MCF 10A (cell line): ENCODE data around the gene SPATS2. TPM values are rescaled to one million over a fixed set of nuclear protein-coding genes. Genes with fewer than 3 reads are reported as not detected.
A peak's percentile ranks its signal among the peaks of the same experiment; 100 is the strongest.

Source experiments
- BruUV-seq: library from RNA; stranded (reverse); fragments of 400-500 nt; replicated peaks from 2 replicates; lab custom pipeline; 2021; lab: Mats Ljungman, UMichigan
- CTCF ChIA-PET: fragments of 300-600 bp; sonication (Branson Sonifier 250); formaldehyde crosslinking; extraction: SDS; loops from one replicate; lab custom pipeline; 2021; ENCODE audit warnings: antibody characterized with exemption, inconsistent platforms; lab: Yijun Ruan, JAX
- POLR2A ChIA-PET: fragments of 300-600, 350-650 bp; sonication (Branson Sonifier 250); formaldehyde crosslinking; extraction: SDS; loops from one replicate; lab custom pipeline; 2020; ENCODE audit warnings: antibody characterized with exemption, inconsistent platforms; lab: Yijun Ruan, JAX
- DNase-seq: peaks from one replicate; pipeline ENCODE4 v3.0.0-alpha.2; 2018; ENCODE audit not compliant: unreplicated experiment
- H3K27ac Mint-ChIP-seq: one replicate; pipeline ENCODE4 v1.8.0; 2022; ENCODE audit warnings: mild to moderate bottlenecking, low read depth, mixed read lengths; ENCODE audit not compliant: unreplicated experiment
- H3K27me3 Mint-ChIP-seq: one replicate; pipeline ENCODE4 v1.8.0; 2022; ENCODE audit warnings: mixed read lengths; ENCODE audit not compliant: insufficient read depth, unreplicated experiment
- H3K36me3 Mint-ChIP-seq: one replicate; pipeline ENCODE4 v1.8.0; 2022; ENCODE audit warnings: mild to moderate bottlenecking, moderate library complexity, mixed read lengths; ENCODE audit not compliant: insufficient read depth, unreplicated experiment
- H3K4me1 Mint-ChIP-seq: one replicate; pipeline ENCODE4 v1.8.0; 2022; ENCODE audit warnings: mixed read lengths; ENCODE audit not compliant: insufficient read depth, unreplicated experiment
- H3K4me3 Mint-ChIP-seq: one replicate; pipeline ENCODE4 v1.8.0; 2022; ENCODE audit warnings: mild to moderate bottlenecking, moderate library complexity, mixed read lengths; ENCODE audit not compliant: unreplicated experiment
- H3K9me3 Mint-ChIP-seq: one replicate; pipeline ENCODE4 v1.8.0; 2022; ENCODE audit warnings: mixed read lengths; ENCODE audit not compliant: unreplicated experiment
- intact Hi-C: fragments of 100-400 bp; cut with micrococcal nuclease; formaldehyde crosslinking; loops from 2 replicates; pipeline ENCODE4 v1.14.1; 2022
- total RNA-seq: library from RNA; stranded (reverse); gene quantifications from 2 replicates; pipeline ENCODE4 v1.2.3, GENCODE V29; 2022
- TF ChIP-seq, protein P1 (sequence below): fragments of 200-600 bp; IDR thresholded peaks from one replicate; pipeline ENCODE4 v1.8.0; 2022; ENCODE audit warnings: antibody characterized with exemption, mild to moderate bottlenecking; ENCODE audit not compliant: unreplicated experiment

The SPATS2 gene
- total RNA-seq, 1 experiment from 2014 or later = 26.0 TPM

DNA sequence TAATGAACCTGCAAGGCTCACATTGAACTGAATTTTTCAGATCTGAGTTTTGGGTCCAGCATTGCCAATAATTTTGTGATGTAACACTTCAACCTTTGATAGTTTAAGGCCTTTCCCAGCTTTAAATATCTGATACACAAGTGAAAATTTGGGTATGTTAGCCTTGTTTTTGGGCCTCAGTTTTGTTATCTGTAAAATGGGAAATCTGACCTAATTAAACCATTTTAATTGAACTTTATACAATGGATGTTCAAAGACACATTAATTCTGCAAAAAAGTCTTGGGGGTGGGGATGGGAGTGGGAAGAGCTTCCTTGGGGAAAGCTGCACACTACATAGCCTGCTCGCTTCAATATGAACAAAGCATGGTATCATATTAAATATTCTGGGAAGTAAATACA lies 5.2 kb upstream of the SPATS2 start:
- ChIA-PET CTCF (interaction anchor here (0.6 to 2.2 kb wide), 4 partner anchors 14 to 200 kb away, joined by 3 to 6 read pairs (median 3); no protein-coding TSS in a partner anchor), POLR2A (interaction anchor here (0.7 to 0.9 kb wide), 2 partner anchors 15 to 73 kb away, joined by 3 read pairs; partner anchors contain the start of gene DNAJC22)
- Mint-ChIP-seq H3K4me1 (peaks cover 28% of the 10 kb centered on the region), H3K27ac (no peak overlapping the region), H3K4me3 (no peak overlapping the region), H3K9me3 (no peaks in the 10 kb centered on the region), H3K36me3 (no peaks in the 10 kb centered on the region), H3K27me3 (no peaks in the 10 kb centered on the region)
- intact Hi-C loops = no loop called here
- TF ChIP-seq, protein P1, sequence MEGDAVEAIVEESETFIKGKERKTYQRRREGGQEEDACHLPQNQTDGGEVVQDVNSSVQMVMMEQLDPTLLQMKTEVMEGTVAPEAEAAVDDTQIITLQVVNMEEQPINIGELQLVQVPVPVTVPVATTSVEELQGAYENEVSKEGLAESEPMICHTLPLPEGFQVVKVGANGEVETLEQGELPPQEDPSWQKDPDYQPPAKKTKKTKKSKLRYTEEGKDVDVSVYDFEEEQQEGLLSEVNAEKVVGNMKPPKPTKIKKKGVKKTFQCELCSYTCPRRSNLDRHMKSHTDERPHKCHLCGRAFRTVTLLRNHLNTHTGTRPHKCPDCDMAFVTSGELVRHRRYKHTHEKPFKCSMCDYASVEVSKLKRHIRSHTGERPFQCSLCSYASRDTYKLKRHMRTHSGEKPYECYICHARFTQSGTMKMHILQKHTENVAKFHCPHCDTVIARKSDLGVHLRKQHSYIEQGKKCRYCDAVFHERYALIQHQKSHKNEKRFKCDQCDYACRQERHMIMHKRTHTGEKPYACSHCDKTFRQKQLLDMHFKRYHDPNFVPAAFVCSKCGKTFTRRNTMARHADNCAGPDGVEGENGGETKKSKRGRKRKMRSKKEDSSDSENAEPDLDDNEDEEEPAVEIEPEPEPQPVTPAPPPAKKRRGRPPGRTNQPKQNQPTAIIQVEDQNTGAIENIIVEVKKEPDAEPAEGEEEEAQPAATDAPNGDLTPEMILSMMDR = no peak
- no TSS peak for BruUV-seq
- no peak for DNase-seq

DNA sequence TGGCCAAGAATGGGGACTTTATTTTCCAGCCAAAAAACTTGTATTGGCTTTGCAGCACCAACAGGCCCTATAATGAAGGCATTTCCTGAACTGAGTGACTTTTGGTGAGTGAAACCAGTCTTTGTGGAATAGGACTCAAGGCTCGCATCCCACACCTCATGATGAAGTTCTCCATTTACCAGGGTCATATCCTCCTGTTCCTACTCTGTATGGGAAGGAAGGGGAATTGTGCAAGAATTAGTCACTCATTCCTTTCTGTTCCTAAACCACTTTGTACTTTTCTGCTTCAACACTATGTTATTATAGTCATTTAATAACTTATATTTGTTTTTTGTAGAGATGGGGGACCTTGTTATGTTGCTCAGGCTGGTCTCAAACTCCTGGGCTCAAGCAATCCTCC lies 2.3 kb upstream of the SPATS2 start:
- POLR2A ChIA-PET = interaction anchor here (1.2 to 4.0 kb wide), 8 partner anchors 42 to 257 kb away, joined by 3 to 57 read pairs (median 11); partner anchors contain the start of genes TROAP, TUBA1B and TUBA1C
- Mint-ChIP-seq H3K27ac (no peak overlapping the region), H3K9me3 (no peaks in the 10 kb centered on the region), H3K4me1 (peaks cover 24% of the 10 kb centered on the region), H3K27me3 (no peaks in the 10 kb centered on the region), H3K36me3 (no peaks in the 10 kb centered on the region), H3K4me3 (no peak overlapping the region)
- intact Hi-C loops = no loop called here
- DNase-seq = peak; percentile 79
- TF ChIP-seq, protein P1 = no peak
- BruUV-seq = no TSS peak
- CTCF ChIA-PET = interaction anchor here (0.7 to 3.1 kb wide), 4 partner anchors 18 to 149 kb away, joined by 3 to 21 read pairs (median 9); partner anchors contain the start of gene DNAJC22

DNA sequence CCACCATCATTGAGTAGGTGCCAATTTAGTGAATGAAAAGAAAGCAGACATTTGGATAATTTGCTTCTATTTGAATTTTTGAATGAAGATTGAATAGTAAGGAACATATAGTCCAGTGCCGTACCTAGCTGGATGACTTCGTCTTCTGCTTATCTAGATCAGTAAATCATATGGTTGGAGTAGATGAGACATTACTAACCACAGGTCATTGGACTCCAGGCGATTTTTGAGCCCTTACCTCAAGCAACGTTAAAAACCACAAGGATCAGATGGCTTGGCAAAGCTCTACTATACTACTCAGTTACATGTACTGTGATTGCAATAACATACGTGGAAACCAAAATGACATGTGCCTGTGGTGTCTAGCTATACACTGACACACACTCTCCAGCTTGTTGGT lies 1.7 kb upstream of the SPATS2 start:
- Mint-ChIP-seq H3K9me3 (no peaks in the 10 kb centered on the region), H3K4me3 (peak overlapping the region; percentile 80), H3K27me3 (no peaks in the 10 kb centered on the region), H3K36me3 (peaks cover 3% of the 10 kb centered on the region), H3K27ac (peak overlapping the region; percentile 33), H3K4me1 (peaks cover 24% of the 10 kb centered on the region)
- ChIA-PET CTCF (interaction anchor here (0.5 to 4.2 kb wide), 8 partner anchors 8 to 551 kb away, joined by 3 to 30 read pairs (median 6); partner anchors contain the start of genes ARF3 and DNAJC22), POLR2A (interaction anchor here (1.2 to 4.0 kb wide), 8 partner anchors 43 to 257 kb away, joined by 3 to 57 read pairs (median 11); partner anchors contain the start of genes TROAP, TUBA1B and TUBA1C)
- intact Hi-C loops = no loop called here
- peak; percentile 74 for DNase-seq
- no TSS peak for BruUV-seq
- TF ChIP-seq, protein P1 = no peak

DNA sequence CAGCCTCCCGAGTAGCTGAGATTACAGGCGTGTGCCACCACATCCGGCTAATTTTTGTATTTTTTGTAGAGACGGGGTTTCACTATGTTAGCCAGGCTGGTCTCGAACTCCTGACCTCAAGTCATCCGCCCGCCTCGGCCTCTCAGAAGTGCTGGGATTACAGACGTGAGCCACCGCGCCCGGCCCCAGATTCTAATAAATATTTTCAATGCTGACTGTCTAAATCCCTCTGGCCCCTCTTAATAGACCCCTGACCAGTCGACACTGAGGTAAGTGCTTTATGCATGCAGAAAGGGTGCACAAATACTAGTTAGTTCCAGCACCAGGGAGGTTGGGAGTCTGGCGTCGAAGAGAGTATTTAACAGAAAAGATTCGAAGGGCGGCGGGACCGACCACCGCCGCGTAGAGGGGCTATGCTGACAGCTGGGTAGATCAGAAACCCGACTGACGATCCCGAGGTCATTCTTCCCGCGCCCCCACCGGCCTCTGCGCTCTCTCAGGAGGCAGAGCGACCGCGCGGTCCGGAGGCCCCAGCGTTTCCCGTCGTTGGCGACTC lies 1.1 kb upstream of the SPATS2 start:
- TF ChIP-seq, protein P1 = no peak
- intact Hi-C loops = no loop called here
- Mint-ChIP-seq H3K4me1 (peaks cover 24% of the 10 kb centered on the region), H3K27me3 (no peaks in the 10 kb centered on the region), H3K9me3 (no peaks in the 10 kb centered on the region), H3K27ac (peak overlapping the region; percentile 33), H3K36me3 (peaks cover 9% of the 10 kb centered on the region), H3K4me3 (peak overlapping the region; percentile 80)
- no peak for DNase-seq
- TSS peak; percentile 71 for BruUV-seq
- ChIA-PET CTCF (interaction anchor here (0.5 to 4.2 kb wide), 10 partner anchors 9 to 551 kb away, joined by 3 to 30 read pairs (median 4); partner anchors contain the start of gene ARF3), POLR2A (interaction anchor here (0.5 to 4.0 kb wide), 15 partner anchors 8 to 927 kb away, joined by 3 to 57 read pairs (median 6); partner anchors contain the start of genes TROAP, TUBA1B and TUBA1C)
